Stimulated activated CD4-positive, alpha-beta T cell treated with anti-CD3 and anti-CD28 coated beads, Interleukin-1b, Interleukin-23, amount 100 ng/mL, for 1 hour (primary cell): ENCODE data around the gene LMO7.

Source experiments
- DNase-seq, 2 donors: peaks; one replicate each; pipeline ENCODE4 v3.0.0-alpha.2; 2020; ENCODE audit warnings: low read depth in 2 of 2

Gene LMO7

DNA sequence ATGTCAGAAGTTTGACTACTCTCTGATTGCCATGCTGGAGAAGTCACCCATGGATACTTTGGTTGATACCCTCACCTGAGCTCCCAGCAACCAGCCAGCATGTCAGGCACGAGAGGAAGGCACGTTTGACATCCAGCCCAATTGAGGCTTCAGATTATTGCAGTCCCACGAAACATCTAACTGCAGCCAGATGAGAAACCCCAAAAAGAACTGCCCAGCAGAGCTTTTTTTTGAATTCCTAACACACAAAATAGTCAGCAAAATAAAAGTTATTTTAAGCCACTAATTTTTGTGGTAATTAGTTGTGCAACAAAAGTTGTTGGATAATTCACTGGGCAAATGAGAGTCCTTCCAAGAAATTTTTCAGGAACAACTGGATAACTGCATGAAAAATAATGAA is 259.0 kb downstream of the LMO7 start:
- no peak for DNase-seq

DNA sequence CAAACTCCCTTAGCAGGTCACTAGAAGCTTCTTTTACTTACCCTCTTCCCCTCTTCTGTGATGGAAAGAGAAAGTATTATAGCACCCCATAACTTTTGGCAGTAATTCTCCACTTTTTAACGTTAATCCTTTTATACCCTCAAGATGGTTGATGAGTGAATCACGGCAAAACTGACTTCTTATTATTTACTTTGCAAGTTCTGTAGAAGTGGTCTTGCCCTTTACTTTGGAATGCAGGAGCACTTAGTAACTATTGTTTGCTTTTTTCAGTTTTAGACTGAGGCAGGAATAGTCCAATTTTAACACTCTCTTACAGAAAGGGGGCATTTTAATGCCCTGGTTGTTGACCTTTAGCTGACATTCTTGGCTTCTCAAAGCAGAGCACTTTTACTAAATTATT is 260.1 kb downstream of the LMO7 start:
- no peak for DNase-seq

DNA sequence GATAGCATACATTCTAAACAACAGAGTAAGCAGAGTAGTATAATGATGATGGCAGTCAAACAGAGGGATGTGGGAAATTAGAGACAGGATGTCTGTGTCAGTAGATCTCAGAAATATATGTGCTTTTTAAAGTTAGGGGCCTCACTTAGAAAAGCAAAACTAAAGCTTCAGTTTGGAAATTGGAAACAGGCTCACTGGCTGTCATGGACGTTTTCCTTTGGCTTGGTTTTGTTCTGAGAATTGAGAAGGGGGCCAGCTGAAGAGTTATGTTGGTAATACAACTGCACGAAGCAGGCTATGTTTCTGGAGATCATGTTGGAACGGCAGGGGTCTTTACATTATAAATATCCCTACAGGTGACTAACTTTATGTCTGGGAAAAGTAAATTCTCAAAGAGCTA is 261.3 kb downstream of the LMO7 start:
- no peak for DNase-seq

DNA sequence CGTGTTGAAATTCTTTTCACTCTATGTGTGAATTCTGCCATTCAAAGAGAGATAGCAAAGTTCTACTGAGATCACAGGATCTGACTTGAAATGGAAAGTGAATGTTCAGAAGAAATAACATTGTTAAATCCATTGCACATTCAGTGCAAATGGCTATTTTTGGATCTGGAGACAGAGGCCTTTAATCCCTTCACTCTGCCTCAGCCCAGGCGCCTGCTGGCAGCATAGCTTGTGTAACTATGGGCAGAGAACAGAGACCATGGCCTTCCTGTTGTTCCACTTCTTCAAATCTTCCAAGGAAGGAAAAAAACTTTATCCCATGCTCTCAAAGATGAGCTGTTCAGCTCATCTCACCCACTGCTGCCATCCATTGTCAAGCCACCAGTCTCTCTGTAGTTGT is 265.4 kb downstream of the LMO7 start:
- DNase-seq, result no peak

DNA sequence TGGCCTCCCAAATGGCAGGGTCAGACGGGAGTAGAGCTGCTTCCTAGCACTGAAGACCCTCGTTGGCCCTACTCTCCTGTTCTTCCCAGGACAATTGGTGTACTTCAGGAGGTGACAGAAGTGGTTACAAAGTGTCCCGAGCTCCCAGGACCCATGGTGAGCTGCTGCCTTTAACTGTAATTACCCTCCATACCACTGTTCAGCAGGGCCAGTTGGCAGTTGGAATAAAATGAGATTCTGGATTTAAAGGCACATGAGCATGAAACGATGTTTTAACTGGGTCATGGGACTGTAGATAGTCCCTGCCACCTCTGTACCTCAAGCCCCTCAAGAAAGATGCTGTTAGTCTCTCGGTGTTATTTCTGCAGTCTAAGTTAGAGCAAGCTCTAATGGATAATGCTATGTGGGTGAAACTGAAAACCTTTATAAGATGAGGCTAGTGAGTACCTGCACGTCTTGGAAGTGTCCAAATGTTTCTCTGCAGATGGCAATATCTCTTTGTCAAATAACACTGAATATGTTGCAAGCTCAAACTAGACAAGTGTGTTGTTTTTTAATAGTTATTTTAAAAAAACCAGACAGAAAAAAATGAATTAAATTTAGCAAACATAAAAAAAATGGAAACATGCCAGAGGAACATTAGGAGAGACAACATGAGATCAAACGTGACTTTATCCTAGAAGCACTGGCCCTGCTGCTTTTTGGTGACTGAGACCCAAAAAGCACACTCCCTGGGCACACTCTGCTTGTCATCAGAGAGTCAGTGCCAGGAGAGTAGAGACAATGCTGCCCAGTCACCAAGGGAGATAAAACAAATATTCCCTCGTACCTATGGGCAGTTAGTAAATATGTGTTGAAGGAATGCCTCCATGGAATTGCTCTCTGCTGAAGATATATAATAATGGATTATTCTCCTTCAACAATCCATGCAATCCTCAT is 266.3 kb downstream of the LMO7 start:
- no peak for DNase-seq

DNA sequence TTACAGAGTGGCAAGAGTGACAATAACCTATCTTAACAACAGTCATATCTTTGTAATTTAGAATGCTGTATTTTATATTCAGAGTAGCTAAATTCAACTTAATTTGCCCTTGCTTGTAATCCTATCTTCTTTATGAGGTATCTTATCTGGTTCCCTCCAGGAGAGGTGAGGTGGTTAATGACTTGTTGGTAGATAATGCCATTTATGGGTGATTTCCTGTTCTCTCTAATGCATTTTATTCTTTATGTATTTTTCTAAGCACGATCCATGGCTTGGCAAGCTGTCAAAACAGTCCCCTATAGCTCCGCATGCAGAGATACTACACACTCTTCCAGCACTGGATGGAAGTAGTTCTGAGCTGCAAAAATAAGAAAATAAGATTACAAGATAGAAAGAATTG is 267.9 kb downstream of the LMO7 start:
- DNase-seq, result no peak

DNA sequence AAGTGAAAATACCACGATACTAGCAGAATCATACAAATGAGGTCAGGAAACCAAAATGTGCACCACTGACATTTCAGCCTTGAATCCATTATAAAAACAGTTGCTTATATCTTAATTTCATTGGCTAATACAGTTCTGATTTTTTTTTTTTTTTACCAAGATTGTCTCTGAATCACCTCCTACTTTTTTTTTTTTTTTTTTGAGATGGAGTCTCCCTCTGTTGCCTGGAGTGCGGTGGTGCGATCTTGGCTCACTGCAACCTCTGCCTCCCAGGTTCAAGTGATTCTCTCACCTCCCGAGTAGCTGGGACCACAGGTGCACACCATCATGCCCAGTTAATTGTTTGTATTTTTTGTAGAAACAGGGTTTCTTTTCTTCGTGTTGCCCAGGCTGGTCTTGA is 270.2 kb downstream of the LMO7 start:
- DNase-seq, result no peak

DNA sequence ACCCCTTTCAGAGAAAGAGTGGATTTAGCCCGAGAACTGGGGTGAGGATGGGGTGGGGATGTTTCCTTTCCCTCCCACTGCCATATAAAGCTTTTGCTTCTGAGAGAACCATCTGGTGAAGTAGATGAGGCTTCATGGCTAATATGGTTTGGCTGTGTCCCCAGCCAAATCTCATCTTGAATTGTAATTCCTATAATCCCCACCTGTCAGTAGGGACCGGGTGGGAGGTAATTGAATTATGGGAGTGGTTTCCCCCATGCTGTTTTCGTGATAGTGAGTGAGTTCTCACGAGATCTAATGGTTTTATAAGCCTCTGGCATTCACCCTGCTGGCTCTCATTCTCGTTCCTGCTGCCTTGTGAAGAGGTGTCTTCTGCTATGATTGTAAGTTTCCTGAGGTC is 270.9 kb downstream of the LMO7 start:
- DNase-seq, result no peak

DNA sequence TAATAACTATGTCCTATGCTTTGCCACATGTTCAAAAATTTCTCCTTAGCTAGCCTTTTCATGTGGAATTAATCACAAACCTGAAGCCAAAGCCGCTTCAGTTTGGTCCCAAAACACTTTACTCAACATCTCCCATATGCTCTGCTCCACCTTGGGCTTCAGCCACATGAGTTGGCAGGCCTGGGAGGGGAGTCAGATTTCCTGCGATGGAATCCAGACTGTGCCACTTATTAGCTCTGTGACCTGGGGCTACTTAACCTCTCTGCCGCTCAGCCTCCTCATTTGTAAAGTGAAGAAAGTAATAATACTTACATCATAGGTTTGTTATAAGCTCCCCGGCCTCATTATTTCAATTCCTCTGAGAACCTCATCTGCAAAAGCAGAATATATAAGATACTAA is 272.0 kb downstream of the LMO7 start:
- DNase-seq, result no peak
